H1 (cell line): ENCODE measurements around the gene ENDOG. TPM values are rescaled to one million over a fixed set of nuclear protein-coding genes. Genes with fewer than 3 reads are reported as not detected.

Experiments used
- CTCF ChIA-PET: fragments of 300-600 bp; sonication (Branson Sonifier 250); formaldehyde crosslinking; loops from one replicate; lab custom pipeline; 2021; ENCODE audit not compliant: partially characterized antibody; lab: Charles Lee
- POLR2A ChIA-PET: fragments of 300-600 bp; sonication (Branson Sonifier 250); formaldehyde crosslinking; loops from one replicate; lab custom pipeline; 2021; ENCODE audit warnings: inconsistent platforms; ENCODE audit not compliant: partially characterized antibody; lab: Charles Lee
- DNase-seq, 2 experiments: peaks; one replicate each; pipeline versions ENCODE4 v3.0.0 to v3.0.0-alpha.2; 2010 to 2022; ENCODE audit warnings: low spot score in 2 of 2, low read depth in 1 of 2, mixed read lengths in 1 of 2
- FAIRE-seq: peaks from 2 replicates; lab custom pipeline; 2011; peaks lifted over from hg19 to GRCh38; lab: Jason Lieb, UNC
- H2AFZ ChIP-seq: 2 replicates; pipeline ENCODE4 v1.8.1; 2012; ENCODE audit warnings: low read length, inconsistent platforms
- H2AK5ac ChIP-seq: 2 replicates; pipeline ENCODE4 v1.6.1; 2013; ENCODE audit warnings: low read depth, low read length
- H2BK120ac ChIP-seq: replicated peaks from 2 replicates; pipeline ENCODE3; 2013; ENCODE audit warnings: low read depth, low read length, inconsistent platforms
- H2BK12ac ChIP-seq: 2 replicates; pipeline ENCODE4 v1.6.1; 2013; ENCODE audit warnings: low read depth, low read length
- H2BK15ac ChIP-seq: 2 replicates; pipeline ENCODE4 v1.6.1; 2013; ENCODE audit warnings: low read length
- H2BK20ac ChIP-seq: 2 replicates; pipeline ENCODE4 v1.6.1; 2013; ENCODE audit warnings: low read length
- H2BK5ac ChIP-seq: 2 replicates; pipeline ENCODE4 v1.6.1; 2013; ENCODE audit warnings: low read depth, low read length
- H3K14ac ChIP-seq: 2 replicates; pipeline ENCODE4 v1.6.1; 2013; ENCODE audit warnings: inconsistent platforms; ENCODE audit not compliant: insufficient read length
- H3K18ac ChIP-seq: 2 replicates; pipeline ENCODE4 v1.6.1; 2013; ENCODE audit warnings: low read length; ENCODE audit errors: extremely low read depth
- H3K23ac ChIP-seq: 2 replicates; pipeline ENCODE4 v1.6.1; 2013; ENCODE audit warnings: inconsistent platforms; ENCODE audit not compliant: insufficient read length
- H3K23me2 ChIP-seq: 2 replicates; pipeline ENCODE4 v1.6.1; 2013; ENCODE audit warnings: low read depth, low read length
- H3K27ac ChIP-seq: 2 replicates; pipeline ENCODE4 v1.6.1; 2011; ENCODE audit warnings: low read depth, low read length, inconsistent platforms
- H3K27me3 ChIP-seq, 4 experiments: replicated peaks in 1 of 4; 1 replicate in 1 of 4; 2 replicates in 3 of 4; pipeline versions ENCODE4 v1.6.1 to v1.8.1; 2011 to 2013; ENCODE audit warnings: low read length in 3 of 4, mild to moderate bottlenecking in 3 of 4, inconsistent platforms in 2 of 4, mixed read lengths in 2 of 4, moderate library complexity in 1 of 4; ENCODE audit not compliant: control insufficient read depth in 3 of 4, insufficient read depth in 3 of 4; ENCODE audit errors: extremely low read depth in 1 of 4
- H3K36me3 ChIP-seq, 4 experiments: 2 replicates each; pipeline versions ENCODE4 v1.6.1 to v1.8.1; 2011 to 2013; ENCODE audit warnings: mild to moderate bottlenecking in 4 of 4, low read length in 3 of 4, moderate library complexity in 2 of 4, control low read depth in 1 of 4, inconsistent platforms in 1 of 4; ENCODE audit not compliant: insufficient read depth in 4 of 4, control insufficient read depth in 2 of 4
- H3K4ac ChIP-seq: replicated peaks from 2 replicates; pipeline ENCODE3; 2013; ENCODE audit warnings: low read length, low read depth, mixed read lengths, inconsistent platforms; ENCODE audit not compliant: insufficient read length
- H3K4me1 ChIP-seq, 4 experiments: replicated peaks in 1 of 4; 1 replicate in 1 of 4; 2 replicates in 3 of 4; pipeline versions ENCODE4 v1.6.1 to v1.8.1; 2011 to 2013; ENCODE audit warnings: low read length in 3 of 4, inconsistent platforms in 2 of 4, mixed read lengths in 1 of 4; ENCODE audit not compliant: insufficient read depth in 4 of 4, control insufficient read depth in 3 of 4
- H3K4me2 ChIP-seq, 2 experiments: 2 replicates each; pipeline versions ENCODE4 v1.6.1 to v1.8.1; 2011 to 2013; ENCODE audit warnings: low read depth in 2 of 2, low read length in 2 of 2, control low read depth in 1 of 2, inconsistent platforms in 1 of 2, mild to moderate bottlenecking in 1 of 2; ENCODE audit not compliant: insufficient read depth in 1 of 2
- H3K4me3 ChIP-seq, 4 experiments: fragments of 200-600, 300-600 bp in 1 of 4; sonication (generic), shearing (Covaris generic), sonication (Bioruptor Twin) in 1 of 4; 2 replicates each; pipeline versions ENCODE4 v1.5.1 to v1.8.1; 2011 to 2016; ENCODE audit warnings: low read length in 4 of 4, low read depth in 3 of 4, control low read depth in 2 of 4, inconsistent platforms in 2 of 4, mild to moderate bottlenecking in 2 of 4, mixed read lengths in 1 of 4, moderate library complexity in 1 of 4; ENCODE audit not compliant: insufficient read depth in 2 of 4; ENCODE audit errors: extremely low read depth in 1 of 4
- H3K56ac ChIP-seq: replicated peaks from 2 replicates; pipeline ENCODE3; 2013; ENCODE audit warnings: low read depth, mild to moderate bottlenecking, mixed read lengths, low read length, inconsistent platforms; ENCODE audit not compliant: insufficient read length
- H3K79me1 ChIP-seq: 2 replicates; pipeline ENCODE4 v1.6.1; 2013; ENCODE audit warnings: low read depth, low read length, control low read depth
- H3K79me2 ChIP-seq, 2 experiments: 2 replicates each; pipeline versions ENCODE4 v1.6.1 to v1.8.1; 2012 to 2013; ENCODE audit warnings: low read length in 2 of 2, mild to moderate bottlenecking in 2 of 2, inconsistent platforms in 1 of 2; ENCODE audit not compliant: insufficient read depth in 2 of 2, control insufficient read depth in 1 of 2
- H3K9ac ChIP-seq, 4 experiments: replicated peaks in 1 of 4; 1 replicate in 1 of 4; 2 replicates in 3 of 4; pipeline versions ENCODE4 v1.6.1 to v1.8.1; 2011 to 2013; ENCODE audit warnings: low read depth in 3 of 4, low read length in 3 of 4, control low read depth in 2 of 4, mild to moderate bottlenecking in 2 of 4, moderate library complexity in 2 of 4, inconsistent platforms in 1 of 4; ENCODE audit errors: extremely low read depth in 1 of 4
- H3K9me3 ChIP-seq, 2 experiments: 2 replicates each; pipeline versions ENCODE4 v1.6.1 to v1.8.1; 2012 to 2013; ENCODE audit warnings: mild to moderate bottlenecking in 2 of 2, moderate library complexity in 2 of 2, control low read depth in 1 of 2, inconsistent platforms in 1 of 2, low read depth in 1 of 2, low read length in 1 of 2, mixed read lengths in 1 of 2; ENCODE audit not compliant: insufficient read depth in 2 of 2
- H4K20me1 ChIP-seq, 2 experiments: replicated peaks in 1 of 2; 2 replicates each; pipeline versions ENCODE3 to v1.8.1; 2011 to 2013; ENCODE audit warnings: inconsistent platforms in 2 of 2, low read length in 2 of 2, mild to moderate bottlenecking in 1 of 2; ENCODE audit not compliant: insufficient read depth in 2 of 2, control insufficient read depth in 1 of 2
- H4K5ac ChIP-seq: 2 replicates; pipeline ENCODE4 v1.6.1; 2013; ENCODE audit warnings: low read length, low read depth, mixed read lengths, inconsistent platforms; ENCODE audit not compliant: insufficient read length
- H4K8ac ChIP-seq: 2 replicates; pipeline ENCODE4 v1.8.0; 2013; ENCODE audit warnings: mild to moderate bottlenecking, moderate library complexity, low read length, inconsistent platforms; ENCODE audit not compliant: insufficient read depth; ENCODE audit errors: extremely low read depth
- H4K91ac ChIP-seq: replicated peaks from 2 replicates; pipeline ENCODE3; 2013; ENCODE audit warnings: low read length, mixed read lengths, inconsistent platforms; ENCODE audit not compliant: insufficient read length
- CBX5 ChIP-seq: fragments of 300-800, 300-1000 bp; sonication (generic); IDR thresholded peaks from 2 replicates; pipeline ENCODE4 v1.7.1; 2016; ENCODE audit warnings: antibody characterized with exemption, low read length, low read depth
- CREB1 ChIP-seq: IDR thresholded peaks from 2 replicates; pipeline ENCODE4 v1.6.1; 2012; ENCODE audit warnings: inconsistent platforms
- E2F6 ChIP-seq: IDR thresholded peaks from 2 replicates; pipeline ENCODE4 v1.6.1; 2012; ENCODE audit warnings: inconsistent platforms
- EP300 ChIP-seq, 2 experiments: IDR thresholded peaks; 1 replicate in 1 of 2; 2 replicates in 1 of 2; pipeline ENCODE4 v1.6.1; 2011 to 2012; ENCODE audit warnings: low read depth in 2 of 2, low read length in 2 of 2, mild to moderate bottlenecking in 2 of 2, borderline replicate concordance in 1 of 2, inconsistent platforms in 1 of 2, moderate library complexity in 1 of 2
- KDM1A ChIP-seq: fragments of 200-600, 300-600 bp; sonication (generic); IDR thresholded peaks from 2 replicates; pipeline ENCODE4 v1.7.1; 2016; ENCODE audit warnings: mild to moderate bottlenecking, low read length, borderline replicate concordance
- MAX ChIP-seq: IDR thresholded peaks from 2 replicates; pipeline ENCODE4 v1.6.1; 2012; ENCODE audit warnings: inconsistent platforms
- PHF8 ChIP-seq: fragments of 200-600 bp; sonication (generic); conservative IDR thresholded peaks from 2 replicates; pipeline ENCODE4 v1.7.1; 2012; ENCODE audit warnings: low read depth, mild to moderate bottlenecking, inconsistent platforms, low read length, moderate library complexity
- SAP30 ChIP-seq: fragments of 300-600 bp; sonication (generic); IDR thresholded peaks from 2 replicates; pipeline ENCODE4 v1.7.1; 2012; ENCODE audit warnings: low read length, moderate library complexity, mild to moderate bottlenecking, inconsistent platforms; ENCODE audit not compliant: insufficient read depth, insufficient replicate concordance
- SP1 ChIP-seq: IDR thresholded peaks from 2 replicates; pipeline ENCODE4 v1.6.1; 2011; ENCODE audit warnings: low read depth, low read length
- SP4 ChIP-seq: IDR thresholded peaks from 2 replicates; pipeline ENCODE4 v1.6.1; 2012; ENCODE audit warnings: low read length, inconsistent platforms
- SUZ12 ChIP-seq: fragments of 200-600 bp; sonication (generic); IDR thresholded peaks from 2 replicates; pipeline ENCODE4 v1.6.1; 2012; ENCODE audit warnings: mild to moderate bottlenecking, inconsistent platforms, low read length, moderate library complexity, mixed read lengths
- TBP ChIP-seq: IDR thresholded peaks from 2 replicates; pipeline ENCODE4 v1.6.1; 2011; ENCODE audit warnings: low read depth, low read length, improper control_type of control experiment
- WGBS, 2 experiments: shearing (Covaris generic) in 1 of 2; methylation state at CpG; one replicate each; pipeline versions ENCODE4 v1.1.6 to v1.1.7; 2013 to 2015; ENCODE audit warnings: low lambda C conversion rate in 2 of 2, mixed read lengths in 2 of 2, inconsistent platforms in 1 of 2, low coverage in 1 of 2, missing lambda C conversion rate in 1 of 2; ENCODE audit not compliant: insufficient replicate concordance in 2 of 2, insufficient coverage in 1 of 2, insufficient read length in 1 of 2; ENCODE audit errors: extremely low coverage in 1 of 2, missing lambda C conversion rate in 1 of 2; 5-methylcytosine and 5-hydroxymethylcytosine counted together
- polyA plus RNA-seq, 7 experiments: library from polyadenylated mRNA; depleted of rRNA in 3 of 7; stranded (reverse) in 5 of 7; unstranded in 2 of 7; fragments of >200 nt in 5 of 7; fragments of 200-250 nt in 2 of 7; gene quantifications; 1 replicate in 5 of 7; 2 replicates in 1 of 7; 4 replicates in 1 of 7; pipeline versions ENCODE4 v1.2.1 to v1.2.3, GENCODE V29; 2011 to 2013; ENCODE audit warnings: missing spikeins in 2 of 7, mixed read lengths in 2 of 7
- total RNA-seq: library from RNA; stranded (reverse); fragmentation: NEBNext Ultra II Directional; extraction: Animal tissue kit (Norgen Biotek cat#: 25700); gene quantifications from 2 replicates; pipeline ENCODE4 v1.2.1, GENCODE V29; 2021

Gene ENDOG
- total and polyA plus RNA-seq, 2 of the 8 experiments (the other 6 are each of a cell fraction or from before 2014, with no cell fraction given) = 17.5 to 23.4 TPM

- Histone ChIP-seq H3K4ac (no peak overlapping the region), H3K56ac (no peak overlapping the region), H4K91ac (no peak overlapping the region), H3K9me3 (peaks cover 0 to 7% of the 10 kb centered on the region in 2 experiments; a peak in 1 of 4 replicates), H3K4me3 (no peak overlapping the region), H3K4me1 (no peaks in the 10 kb centered on the region), H3K79me1 (no peaks in the 10 kb centered on the region), H3K23ac (no peak overlapping the region), H3K23me2 (peaks cover 4% of the 10 kb centered on the region; the same call in 1 of the 2 replicates), H3K18ac (no peak overlapping the region), H4K5ac (no peak overlapping the region), H3K14ac (no peak overlapping the region), H3K27me3 (no peaks in the 10 kb centered on the region), H3K4me2 (no peak overlapping the region), H2BK12ac (no peak overlapping the region), H4K8ac (no peak overlapping the region), H2BK20ac (no peak overlapping the region), H2BK5ac (no peak overlapping the region), H4K20me1 (no peaks in the 10 kb centered on the region), H2AFZ (no peak overlapping the region), H3K36me3 (no peaks in the 10 kb centered on the region), H2BK120ac (no peak overlapping the region), H3K9ac (no peak overlapping the region), H3K27ac (no peak overlapping the region), H2AK5ac (no peak overlapping the region), H3K79me2 (peaks cover 0 to 1% of the 10 kb centered on the region in 2 experiments; a peak in 1 of 4 replicates), H2BK15ac (no peak overlapping the region)
- ChIA-PET POLR2A (interaction anchor here (1.5 kb wide), 2 partner anchors 11 to 80 kb away, joined by 3 to 4 read pairs; partner anchors contain the start of genes PKN3 and ZER1), CTCF (interaction anchor here (0.6 to 1.6 kb wide), 5 partner anchors 10 to 53 kb away, joined by 3 to 5 read pairs (median 4); no protein-coding TSS in a partner anchor)
- DNase-seq (no peak), FAIRE-seq (no peak)
- 91% methylated on average over 1 of the region's 1 CpG; no CpG with 5 or more reads in 1 of the 2 experiments for WGBS, 2 experiments
- TF ChIP-seq SAP30 = no peak
- no peak for TF ChIP-seq CBX5
- no peak for TF ChIP-seq TBP
- no peak for TF ChIP-seq CREB1
- no peak for TF ChIP-seq KDM1A
- no peak for TF ChIP-seq EP300 (IDR thresholded peaks at IDR 0.05; ENCODE audit: borderline replicate concordance in 1 of 2, low read depth in 2 of 2, low read length in 2 of 2)
- no peak for TF ChIP-seq PHF8
- no peak for TF ChIP-seq SUZ12
- TF ChIP-seq MAX = no peak
- TF ChIP-seq SP4 = no peak
- TF ChIP-seq SP1 = no peak
- no peak for TF ChIP-seq E2F6
Measured at GRCh38 chr9:128782669-128783068, 35.6 kb upstream of the ENDOG start.
